Endothelial cell of umbilical vein (primary cell): ENCODE measurements around the gene ZIM2. TPM values are rescaled to one million over a fixed set of nuclear protein-coding genes. Genes with fewer than 3 reads are reported as not detected.

Source experiments
- BruUV-seq: library from RNA; stranded (reverse); fragments of 400-500 nt; replicated peaks from 2 replicates; lab custom pipeline; 2021; lab: Mats Ljungman, UMichigan
- CTCF ChIA-PET: fragments of 300-600, 350-600 bp; sonication (Branson Sonifier 250); formaldehyde crosslinking; loops from one replicate; lab custom pipeline; 2021; ENCODE audit warnings: antibody characterized with exemption, inconsistent platforms; lab: Charles Lee
- POLR2A ChIA-PET: fragments of 300-600, 350-600 bp; sonication (Branson Sonifier 250); formaldehyde crosslinking; loops from one replicate; lab custom pipeline; 2021; ENCODE audit warnings: antibody characterized with exemption, inconsistent platforms; lab: Charles Lee
- DNase-seq: peaks from one replicate; pipeline ENCODE4 v3.0.0-alpha.2; 2011; ENCODE audit warnings: low read depth, low spot score
- FAIRE-seq: peaks from 2 replicates; lab custom pipeline; 2011; peaks lifted over from hg19 to GRCh38; lab: Jason Lieb, UNC
- H2AFZ ChIP-seq: 2 replicates; pipeline ENCODE4 v1.6.0; 2012; ENCODE audit warnings: low read depth, low read length, control low read depth, inconsistent platforms
- H3K27ac ChIP-seq: 2 replicates; pipeline ENCODE4 v1.5.1; 2011; ENCODE audit warnings: low read depth, mild to moderate bottlenecking, control low read depth, low read length, moderate library complexity; ENCODE audit not compliant: insufficient read depth
- H3K27me3 ChIP-seq, 2 experiments: 2 replicates each; pipeline versions ENCODE4 v1.6.0 to v1.6.1; 2011; ENCODE audit warnings: low read length in 2 of 2, mixed read lengths in 1 of 2; ENCODE audit not compliant: control insufficient read depth in 2 of 2, insufficient read depth in 2 of 2
- H3K36me3 ChIP-seq, 2 experiments: 2 replicates in 1 of 2; 3 replicates in 1 of 2; pipeline ENCODE4 v1.5.1; 2011; ENCODE audit warnings: low read length in 2 of 2, mild to moderate bottlenecking in 1 of 2, moderate library complexity in 1 of 2; ENCODE audit not compliant: control insufficient read depth in 2 of 2, insufficient read depth in 2 of 2; ENCODE audit errors: extremely low read depth in 1 of 2
- H3K4me1 ChIP-seq: 3 replicates; pipeline ENCODE4 v1.5.1; 2011; ENCODE audit warnings: mild to moderate bottlenecking, low read length; ENCODE audit not compliant: control insufficient read depth, insufficient read depth; ENCODE audit errors: extremely low read depth
- H3K4me2 ChIP-seq: 2 replicates; pipeline ENCODE4 v1.6.1; 2011; ENCODE audit warnings: low read length, control low read depth, mixed read lengths; ENCODE audit not compliant: insufficient read depth
- H3K4me3 ChIP-seq, 3 experiments: fragments of 200-600 bp in 1 of 3; sonication (generic), shearing (Covaris generic) in 1 of 3; replicated peaks in 1 of 3; 2 replicates each; pipeline ENCODE4 v1.5.1; 2011 to 2016; ENCODE audit warnings: control low read depth in 3 of 3, low read length in 3 of 3, mild to moderate bottlenecking in 2 of 3, inconsistent platforms in 1 of 3, low read depth in 1 of 3, moderate library complexity in 1 of 3; ENCODE audit not compliant: insufficient read depth in 1 of 3
- H3K79me2 ChIP-seq: 2 replicates; pipeline ENCODE4 v1.6.0; 2012; ENCODE audit warnings: low read length, inconsistent platforms; ENCODE audit not compliant: control insufficient read depth, insufficient read depth
- H3K9ac ChIP-seq: replicated peaks from 2 replicates; pipeline ENCODE3; 2011; ENCODE audit warnings: low read length, control low read depth; ENCODE audit not compliant: insufficient read depth; ENCODE audit errors: extremely low read depth
- H3K9me1 ChIP-seq: replicated peaks from 3 replicates; pipeline ENCODE4 v1.6.0; 2011; ENCODE audit warnings: mild to moderate bottlenecking, low read length; ENCODE audit not compliant: control insufficient read depth, insufficient read depth; ENCODE audit errors: extremely low read depth
- H3K9me3 ChIP-seq: replicated peaks from 2 replicates; pipeline ENCODE4 v1.5.1; 2012; ENCODE audit warnings: low read length, inconsistent platforms; ENCODE audit not compliant: control insufficient read depth, insufficient read depth
- H4K20me1 ChIP-seq: replicated peaks from 2 replicates; pipeline ENCODE3; 2011; ENCODE audit warnings: mild to moderate bottlenecking, low read length; ENCODE audit not compliant: control insufficient read depth, insufficient read depth; ENCODE audit errors: extremely low read depth
- CTCF ChIP-seq, 2 donors: IDR thresholded peaks; 1 replicate in 1 of 2; 2 replicates in 1 of 2; pipeline ENCODE4 v1.5.1; 2011; ENCODE audit warnings: low read length in 2 of 2, mild to moderate bottlenecking in 2 of 2, moderate library complexity in 2 of 2, control low read depth in 1 of 2, inconsistent platforms in 1 of 2, low read depth in 1 of 2; ENCODE audit not compliant: insufficient read depth in 1 of 2; ENCODE audit errors: extremely low read depth in 1 of 2
- EZH2 ChIP-seq: IDR thresholded peaks from 2 replicates; pipeline ENCODE4 v1.6.1; 2012; ENCODE audit warnings: borderline replicate concordance, low read depth, mild to moderate bottlenecking, moderate library complexity, low read length, inconsistent platforms; ENCODE audit not compliant: severe bottlenecking
- FOS ChIP-seq: IDR thresholded peaks from 2 replicates; pipeline ENCODE4 v1.6.1; 2011; ENCODE audit warnings: mild to moderate bottlenecking, low read length, moderate library complexity, borderline replicate concordance; ENCODE audit not compliant: insufficient read depth
- GATA2 ChIP-seq: IDR thresholded peaks from 2 replicates; pipeline ENCODE4 v1.7.0; 2011; ENCODE audit warnings: low read depth, mild to moderate bottlenecking, moderate library complexity, mixed read lengths, low read length; ENCODE audit not compliant: insufficient read length, insufficient read depth
- JUN ChIP-seq: IDR thresholded peaks from 2 replicates; pipeline ENCODE4 v1.6.1; 2011; ENCODE audit warnings: borderline replicate concordance, low read depth; ENCODE audit not compliant: insufficient read length, insufficient read depth
- MAX ChIP-seq: IDR thresholded peaks from 2 replicates; pipeline ENCODE4 v1.6.1; 2011; ENCODE audit not compliant: insufficient read depth, insufficient read length
- MYC ChIP-seq: IDR thresholded peaks from one replicate; pipeline ENCODE4 v1.6.1; 2011; ENCODE audit warnings: mild to moderate bottlenecking, low read depth, low read length
- POLR2A ChIP-seq: IDR thresholded peaks from 2 replicates; pipeline ENCODE4 v1.6.1; 2012; ENCODE audit warnings: low read depth, mild to moderate bottlenecking, control low read depth, low read length
- POLR2AphosphoS5 ChIP-seq: IDR thresholded peaks from 2 replicates; pipeline ENCODE4 v1.6.1; 2012; ENCODE audit warnings: low read depth, mild to moderate bottlenecking, control low read depth, low read length, moderate library complexity; ENCODE audit not compliant: insufficient read depth
- dilution Hi-C: fragments of 300-500 bp; cut with MboI; formaldehyde crosslinking; loops from one replicate; pipeline ENCODE4 v1.15.0; 2019; ENCODE audit warnings: low sequenced_read_pairs; ENCODE audit not compliant: extremely low pct_ligation_motif_present
- intact Hi-C: fragments of 100-400 bp; cut with micrococcal nuclease; formaldehyde crosslinking; loops from one replicate; pipeline ENCODE4 v1.10.0; 2022
- polyA plus RNA-seq, 4 experiments: library from polyadenylated mRNA; depleted of rRNA in 3 of 4; stranded (reverse) in 3 of 4; unstranded in 1 of 4; fragments of >200 nt; gene quantifications; 2 replicates each; pipeline versions ENCODE4 v1.2.1 to v1.2.3, GENCODE V29; 2011 to 2012; ENCODE audit warnings: missing spikeins in 1 of 4
- total RNA-seq: library from RNA; stranded (reverse); gene quantifications from 2 replicates; pipeline ENCODE4 v1.2.3, GENCODE V29; 2021

Gene ZIM2
- total and polyA plus RNA-seq, 2 donors (not counting 3 experiments of a cell fraction or from before 2014, with no cell fraction given) = not detected

GRCh38 chr19:56810260-56810659 lies 30.3 kb downstream of the ZIM2 start:
- no peak overlapping the region for H3K27ac ChIP-seq

More at GRCh38 chr19:56810260-56810659, 30.3 kb downstream of the ZIM2 start:
- dilution Hi-C loops = no loop called here
- DNase-seq = no peak
- H3K79me2 ChIP-seq = no peaks in the 10 kb centered on the region
- ChIA-PET CTCF (no interaction called here), POLR2A (no interaction called here)
- no peak overlapping the region for H2AFZ ChIP-seq
- TF ChIP-seq FOS (no peak), GATA2 (no peak), MAX (no peak), JUN (no peak), CTCF (IDR thresholded peaks at IDR 0.05; ENCODE audit: extremely low read depth in 1 of 2, insufficient read depth in 1 of 2, low read depth in 1 of 2, low read length in 2 of 2) (no peak), MYC (no peak), POLR2AphosphoS5 (no peak), POLR2A (no peak), EZH2 (no peak)
- intact Hi-C loops = no loop called here
- no peaks in the 10 kb centered on the region for H3K27me3 ChIP-seq
- peaks cover 8% of the 10 kb centered on the region for H3K9me3 ChIP-seq
- BruUV-seq = no TSS peak
- H3K4me2 ChIP-seq = no peak overlapping the region
- no peaks in the 10 kb centered on the region for H3K9me1 ChIP-seq
- H3K4me1 ChIP-seq = no peaks in the 10 kb centered on the region
- H3K9ac ChIP-seq = no peak overlapping the region
- FAIRE-seq = no peak
- H4K20me1 ChIP-seq = no peaks in the 10 kb centered on the region
- H3K36me3 ChIP-seq = no peaks in the 10 kb centered on the region
- no peak overlapping the region for H3K4me3 ChIP-seq
